ENCODE data around the gene PABPC1L. TPM values are rescaled to one million over a fixed set of nuclear protein-coding genes. Genes with fewer than 3 reads are reported as not detected.

PABPC1L gene
- total and polyA plus RNA-seq, 2 of the 13 experiments (the other 11 are each of a cell fraction or from before 2014, with no cell fraction given) = 30.8 to 252 TPM

- TF ChIP-seq, protein P1, sequence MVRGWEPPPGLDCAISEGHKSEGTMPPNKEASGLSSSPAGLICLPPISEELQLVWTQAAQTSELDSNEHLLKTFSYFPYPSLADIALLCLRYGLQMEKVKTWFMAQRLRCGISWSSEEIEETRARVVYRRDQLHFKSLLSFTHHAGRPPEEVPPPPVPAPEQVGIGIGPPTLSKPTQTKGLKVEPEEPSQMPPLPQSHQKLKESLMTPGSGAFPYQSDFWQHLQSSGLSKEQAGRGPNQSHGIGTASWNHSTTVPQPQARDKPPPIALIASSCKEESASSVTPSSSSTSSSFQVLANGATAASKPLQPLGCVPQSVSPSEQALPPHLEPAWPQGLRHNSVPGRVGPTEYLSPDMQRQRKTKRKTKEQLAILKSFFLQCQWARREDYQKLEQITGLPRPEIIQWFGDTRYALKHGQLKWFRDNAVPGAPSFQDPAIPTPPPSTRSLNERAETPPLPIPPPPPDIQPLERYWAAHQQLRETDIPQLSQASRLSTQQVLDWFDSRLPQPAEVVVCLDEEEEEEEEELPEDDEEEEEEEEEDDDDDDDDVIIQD (CRISPR knock-in tag; IDR thresholded peaks at IDR 0.05; ENCODE audit: low read depth) = peak; percentile 55; the same call in 1 of the 2 replicates
- TF ChIP-seq ZNF777 (CRISPR knock-in tag; IDR thresholded peaks at IDR 0.05) (peak; percentile 64; the same call in 1 of the 2 replicates), ZNF546 (CRISPR knock-in tag; conservative IDR thresholded peaks at IDR 0.05) (peak; percentile 94; the same call in 1 of the 2 replicates), MTA1 (CRISPR knock-in tag; IDR thresholded peaks at IDR 0.05; ENCODE audit: borderline replicate concordance) (peak; percentile 92; the same call in 1 of the 2 replicates), ZNF616 (CRISPR knock-in tag; IDR thresholded peaks at IDR 0.05; ENCODE audit: low read depth) (peak; percentile 96), REPIN1 (CRISPR knock-in tag; IDR thresholded peaks at IDR 0.05; ENCODE audit: borderline replicate concordance, low read depth) (peak; percentile 93), SPEN (CRISPR knock-in tag; IDR thresholded peaks at IDR 0.05; ENCODE audit: low read depth) (peak; percentile 95), PHF21A (CRISPR knock-in tag; IDR thresholded peaks at IDR 0.05) (peak; percentile 57), FOXC1 (CRISPR knock-in tag; IDR thresholded peaks at IDR 0.05; ENCODE audit: borderline replicate concordance) (peak; percentile 99), PATZ1 (CRISPR knock-in tag; IDR thresholded peaks at IDR 0.05) (peak; percentile 83), ZNF451 (CRISPR knock-in tag; IDR thresholded peaks at IDR 0.05) (peak; percentile 89; the same call in 1 of the 2 replicates), ZMAT3 (CRISPR knock-in tag; conservative IDR thresholded peaks at IDR 0.05) (peak; percentile 97), POLR2AphosphoS5 (IDR thresholded peaks at IDR 0.05; ENCODE audit: low read depth, low read length) (peak; percentile 91), MED1 (CRISPR knock-in tag; IDR thresholded peaks at IDR 0.05) (peak; percentile 73), SIN3B (IDR thresholded peaks at IDR 0.05; ENCODE audit: low read length) (no peak), FOXA3 (CRISPR knock-in tag; IDR thresholded peaks at IDR 0.05) (peak; percentile 67; the same call in 1 of the 2 replicates), ZNF547 (CRISPR knock-in tag; IDR thresholded peaks at IDR 0.05) (peak; percentile 99), GATA4 (IDR thresholded peaks at IDR 0.05; ENCODE audit: borderline replicate concordance, low read depth) (peak; percentile 91), ZNF235 (CRISPR knock-in tag; IDR thresholded peaks at IDR 0.05; ENCODE audit: borderline replicate concordance) (peak; percentile 60; the same call in 1 of the 2 replicates), LRRFIP1 (CRISPR knock-in tag; conservative IDR thresholded peaks at IDR 0.05) (peak; percentile 87; the same call in 1 of the 2 replicates), DRAP1 (CRISPR knock-in tag; IDR thresholded peaks at IDR 0.05) (peak; percentile 94), AKAP8 (CRISPR knock-in tag; IDR thresholded peaks at IDR 0.05) (peak; percentile 75; the same call in 1 of the 2 replicates)
- TF ChIP-seq, protein P2, sequence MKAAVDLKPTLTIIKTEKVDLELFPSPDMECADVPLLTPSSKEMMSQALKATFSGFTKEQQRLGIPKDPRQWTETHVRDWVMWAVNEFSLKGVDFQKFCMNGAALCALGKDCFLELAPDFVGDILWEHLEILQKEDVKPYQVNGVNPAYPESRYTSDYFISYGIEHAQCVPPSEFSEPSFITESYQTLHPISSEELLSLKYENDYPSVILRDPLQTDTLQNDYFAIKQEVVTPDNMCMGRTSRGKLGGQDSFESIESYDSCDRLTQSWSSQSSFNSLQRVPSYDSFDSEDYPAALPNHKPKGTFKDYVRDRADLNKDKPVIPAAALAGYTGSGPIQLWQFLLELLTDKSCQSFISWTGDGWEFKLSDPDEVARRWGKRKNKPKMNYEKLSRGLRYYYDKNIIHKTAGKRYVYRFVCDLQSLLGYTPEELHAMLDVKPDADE (CRISPR knock-in tag; IDR thresholded peaks at IDR 0.05) = peak; percentile 96; the same call in 1 of the 2 replicates
Measured at GRCh38 chr20:44960103-44960852, 50.4 kb downstream of the PABPC1L start, which contains the start of gene TOMM34 (continued).

All from HepG2 (cell line).